Measurements from ENCODE around the gene MLF1.

- TF ChIP-seq NRF1 (IDR thresholded peaks at IDR 0.05; ENCODE audit: low read depth, low read length) = no peak
- TF ChIP-seq CTCF (IDR thresholded peaks at IDR 0.05) = no peak
- TF ChIP-seq, protein P1, sequence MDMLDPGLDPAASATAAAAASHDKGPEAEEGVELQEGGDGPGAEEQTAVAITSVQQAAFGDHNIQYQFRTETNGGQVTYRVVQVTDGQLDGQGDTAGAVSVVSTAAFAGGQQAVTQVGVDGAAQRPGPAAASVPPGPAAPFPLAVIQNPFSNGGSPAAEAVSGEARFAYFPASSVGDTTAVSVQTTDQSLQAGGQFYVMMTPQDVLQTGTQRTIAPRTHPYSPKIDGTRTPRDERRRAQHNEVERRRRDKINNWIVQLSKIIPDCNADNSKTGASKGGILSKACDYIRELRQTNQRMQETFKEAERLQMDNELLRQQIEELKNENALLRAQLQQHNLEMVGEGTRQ (IDR thresholded peaks at IDR 0.05; ENCODE audit: borderline replicate concordance, low read depth, low read length) = no peak
- no peak for TF ChIP-seq CHD2 (IDR thresholded peaks at IDR 0.05; ENCODE audit: low read length, partially characterized antibody)
- TF ChIP-seq EZH2phosphoT487 (IDR thresholded peaks at IDR 0.05; ENCODE audit: borderline replicate concordance, low read depth) = no peak
Measured at GRCh38 chr3:158617982-158618875, 47.2 kb downstream of the MLF1 start.

Data from SK-N-SH (cell line).